DMS153 treated with DMSO at 0.1 percent for 48 hours (cell line): ENCODE data around the gene KIR2DL1.
"Not testable (repeated sequence)": the region's sequence is repeated elsewhere in the genome, so short reads cannot be mapped to it uniquely, and the experiment has no call there.

Experiments used
- DNase-seq: peaks from one replicate; lab custom pipeline; 2025; ENCODE audit not compliant: unreplicated experiment; lab: John Stamatoyannopoulos, UW

KIR2DL1 gene

DNA sequence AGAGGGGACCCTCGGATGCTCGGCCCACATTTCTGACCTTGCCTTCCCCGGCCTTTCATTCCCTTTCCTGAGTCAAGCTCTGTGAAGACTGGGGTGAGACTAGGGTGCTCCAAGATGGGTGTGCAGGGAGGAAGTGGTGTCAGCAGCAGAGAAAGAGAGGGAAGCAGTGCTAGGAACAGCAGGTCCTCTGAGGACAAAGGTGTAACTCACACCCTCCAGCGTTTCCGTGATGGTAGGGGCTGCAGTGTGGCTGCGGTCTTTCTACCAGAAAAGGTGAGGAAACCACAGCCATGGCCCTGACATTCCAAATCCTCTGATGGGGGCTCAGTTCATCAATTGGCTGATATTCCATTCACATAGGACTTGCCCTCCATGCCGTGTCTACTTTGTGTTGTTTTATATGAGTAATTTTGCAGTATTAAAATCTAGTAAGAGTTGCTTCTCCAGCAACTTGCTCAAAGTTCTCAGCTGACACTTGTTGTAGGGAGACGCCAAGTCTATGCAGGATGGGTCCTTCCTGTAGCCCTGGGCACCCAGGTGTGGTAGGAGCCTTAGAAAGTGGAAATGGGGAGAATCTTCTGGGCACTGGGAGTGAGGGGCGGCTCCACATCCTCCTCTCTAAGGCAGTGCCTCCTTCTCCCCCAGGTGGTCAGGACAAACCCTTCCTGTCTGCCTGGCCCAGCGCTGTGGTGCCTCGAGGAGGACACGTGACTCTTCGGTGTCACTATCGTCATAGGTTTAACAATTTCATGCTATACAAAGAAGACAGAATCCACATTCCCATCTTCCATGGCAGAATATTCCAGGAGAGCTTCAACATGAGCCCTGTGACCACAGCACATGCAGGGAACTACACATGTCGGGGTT lies 48.3 kb downstream of the KIR2DL1 start:
- no peak for DNase-seq

- not testable (repeated sequence) for DNase-seq
Observed at GRCh38 chr19:54824416-54824815, 54.8 kb downstream of the KIR2DL1 start.

DNA sequence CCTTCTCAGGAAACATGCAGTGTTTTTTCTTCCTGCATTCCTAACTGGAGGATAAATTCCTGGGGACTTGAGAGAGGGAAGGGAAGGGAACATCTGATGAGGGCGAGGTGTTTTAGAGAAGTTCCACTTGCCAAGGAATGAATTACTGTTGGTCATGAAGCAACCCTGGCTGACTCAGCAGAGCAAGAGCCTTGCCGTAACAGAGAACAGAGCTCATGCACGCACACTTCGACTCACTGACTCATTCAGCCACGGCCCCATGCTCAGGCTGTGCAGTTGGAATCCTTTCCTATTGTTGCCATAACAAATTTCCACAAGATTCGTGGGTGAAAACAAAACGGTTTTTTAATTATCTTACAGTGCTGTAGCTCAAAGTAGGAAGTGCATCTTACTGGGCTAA lies 55.7 kb downstream of the KIR2DL1 start:
- DNase-seq = not testable (repeated sequence)

- DNase-seq = not testable (repeated sequence)
Observed at GRCh38 chr19:54828064-54828463, 58.5 kb downstream of the KIR2DL1 start.

- not testable (repeated sequence) for DNase-seq
Observed at GRCh38 chr19:54832496-54832895, 62.9 kb downstream of the KIR2DL1 start, which contains the start of gene KIR2DS4. Gene KIR2DS4, plus strand, starts transcription at chr19:54832676.
